ENCODE data around the gene IKZF1. TPM values are rescaled to one million over a fixed set of nuclear protein-coding genes. Genes with fewer than 3 reads are reported as not detected.

IKZF1 gene
- total and polyA plus RNA-seq, 12 donors = 0.98 to 31.5 (median 9.4) TPM

GRCh38 chr7:50355817-50356178, 51.3 kb downstream of the IKZF1 start:
- Histone ChIP-seq H3K27me3 (no peaks in the 10 kb centered on the region), H3K4me3 (no peak overlapping the region), H3K4me1 (replicated peaks in 1 of 2) (no peaks in the 10 kb centered on the region), H3K9me3 (replicated peaks in 1 of 3) (no peaks in the 10 kb centered on the region), H3K36me3 (replicated peaks in 1 of 2) (no peaks in the 10 kb centered on the region), H3K27ac (no peak overlapping the region)
- intact Hi-C loops (cut with DNase I) = no loop called here
- WGBS, 4 donors = 34 to 44% (median 41%) methylated on average over 9 of the region's 9 CpGs
- peak in 2 of 7 donors; percentile 30 to 38 for DNase-seq
- TF ChIP-seq POLR2A (IDR thresholded peaks at IDR 0.05) (no peak), CTCF (IDR thresholded peaks at IDR 0.05) (no peak)

- peak in 5 of 7 donors; percentile 35 to 75 (median 51) for DNase-seq
- WGBS, 4 donors = 70 to 81% (median 77%) methylated on average over 15 of the region's 15 CpGs
- H3K4me3 ChIP-seq = no peak overlapping the region
- H3K9me3 ChIP-seq (replicated peaks in 1 of 3) = no peaks in the 10 kb centered on the region
- no peaks in the 10 kb centered on the region for H3K27me3 ChIP-seq
- H3K36me3 ChIP-seq (replicated peaks in 1 of 2) = no peaks in the 10 kb centered on the region
- no peaks in the 10 kb centered on the region for H3K4me1 ChIP-seq (replicated peaks in 1 of 2)
- intact Hi-C loops (cut with DNase I) = no loop called here
- TF ChIP-seq POLR2A (IDR thresholded peaks at IDR 0.05) (no peak), CTCF (IDR thresholded peaks at IDR 0.05) (no peak)
- H3K27ac ChIP-seq = peak overlapping the region in 1 of 5 donors; percentile 68
Observed at GRCh38 chr7:50356212-50356944, 51.9 kb downstream of the IKZF1 start.

GRCh38 chr7:50356945-50357268, 52.4 kb downstream of the IKZF1 start:
- Histone ChIP-seq H3K27ac (peak overlapping the region in 1 of 5 donors; percentile 66), H3K4me1 (replicated peaks in 1 of 2) (no peaks in the 10 kb centered on the region), H3K4me3 (no peak overlapping the region), H3K36me3 (replicated peaks in 1 of 2) (no peaks in the 10 kb centered on the region), H3K9me3 (replicated peaks in 1 of 3) (no peaks in the 10 kb centered on the region), H3K27me3 (no peaks in the 10 kb centered on the region)
- intact Hi-C loops (cut with DNase I) = no loop called here
- 75 to 81% (median 78%) methylated on average over 5 to 7 of the region's 7 CpGs for WGBS, 4 donors
- DNase-seq = no peak
- no peak for TF ChIP-seq POLR2A (IDR thresholded peaks at IDR 0.05)
- TF ChIP-seq CTCF (IDR thresholded peaks at IDR 0.05) = no peak

- H3K27ac ChIP-seq = peak overlapping the region in 1 of 5 donors; percentile 66
- H3K27me3 ChIP-seq = no peaks in the 10 kb centered on the region
Observed at GRCh38 chr7:50357426-50357825, 52.9 kb downstream of the IKZF1 start.

More at GRCh38 chr7:50357426-50357825, 52.9 kb downstream of the IKZF1 start:
- H3K4me1 ChIP-seq (replicated peaks in 1 of 2) = no peaks in the 10 kb centered on the region
- WGBS, 4 donors = 70 to 80% (median 74%) methylated on average over 8 of the region's 8 CpGs
- no peak overlapping the region for H3K4me3 ChIP-seq
- no peaks in the 10 kb centered on the region for H3K9me3 ChIP-seq (replicated peaks in 1 of 3)
- intact Hi-C loops (cut with DNase I) = no loop called here
- H3K36me3 ChIP-seq (replicated peaks in 1 of 2) = no peaks in the 10 kb centered on the region
- DNase-seq = no peak
- TF ChIP-seq CTCF (IDR thresholded peaks at IDR 0.05) = no peak
- TF ChIP-seq POLR2A (IDR thresholded peaks at IDR 0.05) = no peak

Data from adrenal gland (tissue), 12 donors.